Mesenchymal stem cell (in vitro differentiated cells and primary cell): ENCODE measurements around the gene RBM8A.

Experiments used
- DNase-seq: peaks from one replicate; pipeline ENCODE4 v3.0.0-alpha.2; 2013
- H2AFZ ChIP-seq: one replicate; pipeline ENCODE4 v1.6.1; 2013; ENCODE audit warnings: low read depth, mild to moderate bottlenecking, control low read depth, inconsistent platforms, low read length, moderate library complexity
- H2AK5ac ChIP-seq: 2 replicates; pipeline ENCODE4 v1.6.1; 2013; ENCODE audit warnings: low read length, moderate library complexity, mild to moderate bottlenecking, inconsistent platforms; ENCODE audit not compliant: severe bottlenecking
- H2BK120ac ChIP-seq: one replicate; pipeline ENCODE4 v1.6.1; 2013; ENCODE audit warnings: low read depth, mild to moderate bottlenecking, inconsistent platforms, low read length, moderate library complexity
- H2BK12ac ChIP-seq, 2 experiments: one replicate each; pipeline ENCODE4 v1.6.1; 2013; ENCODE audit warnings: inconsistent platforms in 2 of 2, low read length in 2 of 2, mild to moderate bottlenecking in 2 of 2, moderate library complexity in 2 of 2, control low read depth in 1 of 2
- H2BK15ac ChIP-seq: one replicate; pipeline ENCODE4 v1.6.1; 2013; ENCODE audit warnings: mild to moderate bottlenecking, low read depth, inconsistent platforms; ENCODE audit not compliant: poor library complexity, severe bottlenecking
- H2BK5ac ChIP-seq: 2 replicates; pipeline ENCODE4 v1.6.1; 2013; ENCODE audit warnings: low read depth, mild to moderate bottlenecking, low read length, control low read depth, inconsistent platforms; ENCODE audit not compliant: poor library complexity, severe bottlenecking
- H3K14ac ChIP-seq, 2 experiments: one replicate each; pipeline ENCODE4 v1.6.1; 2013; ENCODE audit warnings: inconsistent platforms in 2 of 2, low read length in 2 of 2, control low read depth in 1 of 2, mild to moderate bottlenecking in 1 of 2, moderate library complexity in 1 of 2
- H3K18ac ChIP-seq, 2 experiments: one replicate each; pipeline ENCODE4 v1.6.1; 2013; ENCODE audit warnings: inconsistent platforms in 2 of 2, low read length in 2 of 2, control low read depth in 1 of 2, low read depth in 1 of 2, mild to moderate bottlenecking in 1 of 2
- H3K23ac ChIP-seq, 2 experiments: one replicate each; pipeline ENCODE4 v1.6.1; 2013; ENCODE audit warnings: inconsistent platforms in 2 of 2, low read length in 2 of 2, mild to moderate bottlenecking in 2 of 2, moderate library complexity in 2 of 2, control low read depth in 1 of 2
- H3K27ac ChIP-seq: 2 replicates; pipeline ENCODE4 v1.5.1; 2013; ENCODE audit warnings: mild to moderate bottlenecking, moderate library complexity, low read length, control low read depth, inconsistent platforms; ENCODE audit not compliant: poor library complexity, severe bottlenecking
- H3K27me3 ChIP-seq, 2 experiments: 2 replicates each; pipeline versions ENCODE4 v1.6.1 to v1.7.0; 2013; ENCODE audit warnings: low read length in 2 of 2, mild to moderate bottlenecking in 2 of 2, moderate library complexity in 2 of 2, control low read depth in 1 of 2, inconsistent platforms in 1 of 2; ENCODE audit not compliant: control insufficient read depth in 1 of 2, insufficient read depth in 1 of 2
- H3K36me3 ChIP-seq, 2 experiments: 2 replicates each; pipeline versions ENCODE4 v1.6.1 to v1.7.0; 2013; ENCODE audit warnings: low read length in 2 of 2, control low read depth in 1 of 2, inconsistent platforms in 1 of 2, low read depth in 1 of 2, mild to moderate bottlenecking in 1 of 2; ENCODE audit not compliant: insufficient read depth in 2 of 2, control insufficient read depth in 1 of 2
- H3K4ac ChIP-seq, 2 experiments: one replicate each; pipeline ENCODE4 v1.6.1; 2013; ENCODE audit warnings: inconsistent platforms in 2 of 2, low read length in 2 of 2, mild to moderate bottlenecking in 2 of 2, moderate library complexity in 2 of 2, control low read depth in 1 of 2, low read depth in 1 of 2
- H3K4me1 ChIP-seq: 2 replicates; pipeline ENCODE4 v1.6.1; 2013; ENCODE audit warnings: low read depth, low read length, control low read depth; ENCODE audit not compliant: control insufficient read depth, insufficient read depth
- H3K4me2 ChIP-seq: 2 replicates; pipeline ENCODE4 v1.6.1; 2013; ENCODE audit warnings: low read length, mild to moderate bottlenecking, inconsistent platforms; ENCODE audit not compliant: poor library complexity, severe bottlenecking
- H3K4me3 ChIP-seq, 2 experiments: 2 replicates each; pipeline versions ENCODE4 v1.5.1 to v1.7.0; 2013; ENCODE audit warnings: low read length in 2 of 2, mild to moderate bottlenecking in 2 of 2, control low read depth in 1 of 2, low read depth in 1 of 2; ENCODE audit not compliant: insufficient read depth in 1 of 2
- H3K79me1 ChIP-seq: replicated peaks from 2 replicates; pipeline ENCODE4 v1.6.1; 2013; ENCODE audit warnings: mild to moderate bottlenecking, control low read depth, low read length, inconsistent platforms; ENCODE audit not compliant: poor library complexity, severe bottlenecking
- H3K9ac ChIP-seq: 2 replicates; pipeline ENCODE4 v1.7.0; 2013; ENCODE audit warnings: mild to moderate bottlenecking, low read length, moderate library complexity
- H3K9me3 ChIP-seq: 2 replicates; pipeline ENCODE4 v1.7.0; 2013; ENCODE audit warnings: mild to moderate bottlenecking, low read length; ENCODE audit not compliant: control insufficient read depth
- H4K8ac ChIP-seq: one replicate; pipeline ENCODE4 v1.6.1; 2013; ENCODE audit warnings: inconsistent platforms, mild to moderate bottlenecking, low read length, moderate library complexity
- H4K91ac ChIP-seq: one replicate; pipeline ENCODE4 v1.6.1; 2013; ENCODE audit warnings: mild to moderate bottlenecking, low read length, inconsistent platforms
- WGBS: methylation state at CpG from one replicate; pipeline ENCODE4 v1.1.7; 2013; ENCODE audit warnings: mixed read lengths; 5-methylcytosine and 5-hydroxymethylcytosine counted together

Gene RBM8A

DNA sequence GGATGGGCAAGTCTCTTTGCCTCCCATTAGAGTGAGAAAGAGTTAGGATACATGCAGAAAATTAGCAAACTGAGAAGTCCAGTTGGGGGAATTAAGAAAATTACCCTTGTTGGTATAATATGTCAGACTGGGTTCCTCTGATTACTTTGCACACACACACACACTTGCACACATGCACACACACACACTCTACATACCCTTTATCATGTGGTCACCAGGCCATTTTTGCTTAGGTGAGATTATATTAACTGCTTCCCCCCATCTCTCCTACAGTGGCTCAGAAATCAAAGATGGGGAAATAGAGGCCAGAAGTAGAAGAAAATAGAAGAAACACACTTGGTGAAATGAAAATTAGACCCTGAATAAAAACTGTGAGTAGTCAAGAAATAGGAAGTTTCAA lies 31.4 kb upstream of the RBM8A start:
- no peaks in the 10 kb centered on the region for H3K36me3 ChIP-seq
- no peak overlapping the region for H2BK5ac ChIP-seq
- H3K27ac ChIP-seq, result no peak overlapping the region
- no peaks in the 10 kb centered on the region for H3K9me3 ChIP-seq
- H3K79me1 ChIP-seq, result peaks cover 11% of the 10 kb centered on the region
- H3K4me2 ChIP-seq, result no peak overlapping the region
- H3K4ac ChIP-seq, result no peak overlapping the region
- H3K18ac ChIP-seq, result no peak overlapping the region
- H3K4me3 ChIP-seq, result no peak overlapping the region
- DNase-seq, result no peak
- peaks cover 24% of the 10 kb centered on the region for H3K4me1 ChIP-seq
- peak overlapping the region; percentile 62 for H3K9ac ChIP-seq
- H3K27me3 ChIP-seq, result no peaks in the 10 kb centered on the region
- no peak overlapping the region for H3K23ac ChIP-seq
- no peak overlapping the region for H2BK15ac ChIP-seq
- no peak overlapping the region for H2BK120ac ChIP-seq
- H2AFZ ChIP-seq, result no peak overlapping the region
- H2AK5ac ChIP-seq, result no peak overlapping the region
- H2BK12ac ChIP-seq, result no peak overlapping the region
- H4K8ac ChIP-seq, result no peak overlapping the region
- H3K14ac ChIP-seq, result no peak overlapping the region
- H4K91ac ChIP-seq, result no peak overlapping the region

DNA sequence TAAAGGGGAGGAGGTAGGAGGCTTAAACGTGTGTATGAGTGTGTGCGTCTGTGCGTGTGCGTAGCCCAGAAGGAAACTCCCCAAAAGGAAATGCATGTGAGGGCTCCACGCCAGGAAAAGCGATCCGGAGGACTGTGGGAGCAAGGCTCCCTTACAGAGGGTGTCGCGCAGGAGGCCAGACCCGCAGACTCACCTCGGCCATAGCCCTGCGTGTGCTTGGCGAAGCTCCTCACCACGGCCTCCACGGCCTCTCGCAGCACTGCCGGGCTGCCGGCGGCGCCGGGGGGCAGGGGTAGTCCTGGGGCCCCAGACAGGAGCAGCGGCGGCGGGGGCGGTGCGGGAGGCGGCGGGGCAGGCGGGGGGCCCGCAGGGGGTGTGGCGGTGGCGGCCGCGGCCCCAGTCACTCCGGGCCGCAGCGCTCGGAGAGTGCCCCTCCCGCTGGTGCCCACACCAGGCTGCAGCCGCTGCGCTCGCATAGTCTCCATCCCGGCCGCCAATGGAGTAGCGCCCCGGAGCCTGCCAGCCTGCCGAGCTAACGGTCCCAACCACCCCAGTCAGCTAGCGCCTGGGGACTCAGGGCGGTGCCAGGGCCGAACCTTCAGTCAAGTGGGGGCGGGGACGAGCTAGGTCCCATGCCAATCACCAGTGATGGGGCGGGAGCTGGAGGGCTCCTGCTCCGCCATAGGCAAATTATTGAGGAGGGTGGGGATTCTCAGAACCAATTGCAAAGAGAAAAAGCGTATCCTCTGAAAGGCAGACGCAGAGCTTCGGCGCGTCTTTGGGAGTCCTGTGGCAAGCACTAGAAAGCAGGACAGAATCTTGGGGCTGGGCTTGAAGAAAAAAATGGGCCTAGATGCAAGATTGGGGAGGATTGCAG lies 30.4 kb upstream of the RBM8A start, which contains the start of gene LIX1L:
TSS of gene LIX1L (minus strand) at position 575 of the 877 bp plus-strand sequence. CDS start at position 485, 90 bp downstream.
- H3K27me3 ChIP-seq, result no peaks in the 10 kb centered on the region
- H3K4me2 ChIP-seq, result peak within 1 kb of the TSS; percentile 66
- H3K9ac ChIP-seq, result peak within 1 kb of the TSS; percentile 96
- peak within 1 kb of the TSS in 1 of 2 experiments; percentile 99 for H3K14ac ChIP-seq
- H3K18ac ChIP-seq, result peak within 1 kb of the TSS; percentile 77 to 96
- no peaks in the 10 kb centered on the region for H3K36me3 ChIP-seq
- peak within 1 kb of the TSS in 1 of 2 experiments; percentile 93 for H2BK12ac ChIP-seq
- H4K8ac ChIP-seq, result peak within 1 kb of the TSS; percentile 78
- peak within 1 kb of the TSS; percentile 87 for H4K91ac ChIP-seq
- no peak within 1 kb of the TSS for H2AK5ac ChIP-seq
- H3K79me1 ChIP-seq, result peaks cover 15% of the 10 kb centered on the region
- H2BK120ac ChIP-seq, result peak within 1 kb of the TSS; percentile 50
- peak within 1 kb of the TSS; percentile 15 for H2BK15ac ChIP-seq
- H3K23ac ChIP-seq, result peak within 1 kb of the TSS in 1 of 2 experiments; percentile 83
- H3K4me3 ChIP-seq, result peak within 1 kb of the TSS; percentile 84 to 90
- H3K27ac ChIP-seq, result peak within 1 kb of the TSS; percentile 74
- H2AFZ ChIP-seq, result peak within 1 kb of the TSS; percentile 67
- peak within 1 kb of the TSS; percentile 77 for H2BK5ac ChIP-seq
- H3K4me1 ChIP-seq, result peaks cover 19% of the 10 kb centered on the region
- peak; percentile 98 for DNase-seq
- WGBS, result under 1% methylated on average over 43 of the region's 60 CpGs
- H3K9me3 ChIP-seq, result no peaks in the 10 kb centered on the region
- H3K4ac ChIP-seq, result peak within 1 kb of the TSS; percentile 57 to 92

- Histone ChIP-seq H3K27ac (peak overlapping the region; percentile 74), H4K8ac (no peak overlapping the region), H3K36me3 (peaks cover 0 to 1% of the 10 kb centered on the region in 2 experiments), H4K91ac (no peak overlapping the region), H3K9me3 (no peaks in the 10 kb centered on the region), H3K4ac (no peak overlapping the region), H3K23ac (no peak overlapping the region), H2AFZ (no peak overlapping the region), H3K18ac (no peak overlapping the region), H2BK5ac (no peak overlapping the region), H2BK12ac (no peak overlapping the region), H3K79me1 (peaks cover 13% of the 10 kb centered on the region), H3K4me2 (peak overlapping the region; percentile 66), H3K9ac (peak overlapping the region; percentile 96), H3K14ac (no peak overlapping the region), H3K27me3 (no peaks in the 10 kb centered on the region), H2AK5ac (no peak overlapping the region), H2BK15ac (no peak overlapping the region), H3K4me1 (peaks cover 14% of the 10 kb centered on the region), H3K4me3 (peak overlapping the region in 1 of 2 experiments; percentile 90), H2BK120ac (no peak overlapping the region)
- WGBS, result 28% methylated on average over 3 of the region's 3 CpGs
- peak; percentile 21 for DNase-seq
Observed at GRCh38 chr1:145956781-145957442, 29.6 kb upstream of the RBM8A start.

- H3K79me1 ChIP-seq, result peaks cover 15% of the 10 kb centered on the region
- peak overlapping the region; percentile 96 for H3K9ac ChIP-seq
- H2BK120ac ChIP-seq, result no peak overlapping the region
- no peak overlapping the region for H2AFZ ChIP-seq
- H3K18ac ChIP-seq, result no peak overlapping the region
- no peaks in the 10 kb centered on the region for H3K27me3 ChIP-seq
- H3K4ac ChIP-seq, result no peak overlapping the region
- no peak overlapping the region for H2BK12ac ChIP-seq
- H3K27ac ChIP-seq, result no peak overlapping the region
- peak overlapping the region in 1 of 2 experiments; percentile 90 for H3K4me3 ChIP-seq
- no peak overlapping the region for H4K8ac ChIP-seq
- H4K91ac ChIP-seq, result no peak overlapping the region
- no peak overlapping the region for H2BK5ac ChIP-seq
- H3K4me1 ChIP-seq, result peaks cover 9% of the 10 kb centered on the region
- no peak overlapping the region for H3K23ac ChIP-seq
- H2AK5ac ChIP-seq, result no peak overlapping the region
- no peak overlapping the region for H3K14ac ChIP-seq
- H3K9me3 ChIP-seq, result no peaks in the 10 kb centered on the region
- peaks cover 0 to 5% of the 10 kb centered on the region in 2 experiments for H3K36me3 ChIP-seq
- no peak overlapping the region for H2BK15ac ChIP-seq
- peak overlapping the region; percentile 66 for H3K4me2 ChIP-seq
- DNase-seq, result no peak
Observed at GRCh38 chr1:145956361-145956760, 29.1 kb upstream of the RBM8A start.
